GM12873 (cell line): ENCODE data around the gene NEURL3.

Source experiments
- TF ChIP-seq, protein P1 (sequence below): IDR thresholded peaks from 2 replicates; pipeline ENCODE4 v1.5.1; 2012; ENCODE audit warnings: low read depth, mild to moderate bottlenecking, moderate library complexity, low read length, control low read depth; ENCODE audit not compliant: insufficient read depth; ENCODE audit errors: missing control alignments

Gene NEURL3

DNA sequence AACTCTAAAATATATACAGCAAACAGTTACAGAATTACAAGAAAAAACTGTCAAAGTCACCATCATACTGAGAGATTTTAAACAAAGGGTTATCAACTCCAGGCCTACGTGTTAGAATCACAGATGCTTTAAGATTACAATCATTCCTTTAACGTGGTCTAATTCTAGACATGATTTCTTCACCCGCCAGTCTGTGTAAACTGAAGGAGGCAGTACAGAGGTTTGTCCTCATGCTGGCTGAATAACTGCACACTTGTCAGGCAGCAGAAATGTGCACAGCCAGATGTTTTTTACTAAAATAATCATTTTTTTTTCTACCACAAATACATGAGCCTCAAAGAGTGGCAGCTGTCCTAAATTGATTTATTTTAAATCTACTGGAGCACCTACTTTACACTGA is 15.5 kb upstream of the NEURL3 start:
- TF ChIP-seq, protein P1, sequence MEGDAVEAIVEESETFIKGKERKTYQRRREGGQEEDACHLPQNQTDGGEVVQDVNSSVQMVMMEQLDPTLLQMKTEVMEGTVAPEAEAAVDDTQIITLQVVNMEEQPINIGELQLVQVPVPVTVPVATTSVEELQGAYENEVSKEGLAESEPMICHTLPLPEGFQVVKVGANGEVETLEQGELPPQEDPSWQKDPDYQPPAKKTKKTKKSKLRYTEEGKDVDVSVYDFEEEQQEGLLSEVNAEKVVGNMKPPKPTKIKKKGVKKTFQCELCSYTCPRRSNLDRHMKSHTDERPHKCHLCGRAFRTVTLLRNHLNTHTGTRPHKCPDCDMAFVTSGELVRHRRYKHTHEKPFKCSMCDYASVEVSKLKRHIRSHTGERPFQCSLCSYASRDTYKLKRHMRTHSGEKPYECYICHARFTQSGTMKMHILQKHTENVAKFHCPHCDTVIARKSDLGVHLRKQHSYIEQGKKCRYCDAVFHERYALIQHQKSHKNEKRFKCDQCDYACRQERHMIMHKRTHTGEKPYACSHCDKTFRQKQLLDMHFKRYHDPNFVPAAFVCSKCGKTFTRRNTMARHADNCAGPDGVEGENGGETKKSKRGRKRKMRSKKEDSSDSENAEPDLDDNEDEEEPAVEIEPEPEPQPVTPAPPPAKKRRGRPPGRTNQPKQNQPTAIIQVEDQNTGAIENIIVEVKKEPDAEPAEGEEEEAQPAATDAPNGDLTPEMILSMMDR: no peak

DNA sequence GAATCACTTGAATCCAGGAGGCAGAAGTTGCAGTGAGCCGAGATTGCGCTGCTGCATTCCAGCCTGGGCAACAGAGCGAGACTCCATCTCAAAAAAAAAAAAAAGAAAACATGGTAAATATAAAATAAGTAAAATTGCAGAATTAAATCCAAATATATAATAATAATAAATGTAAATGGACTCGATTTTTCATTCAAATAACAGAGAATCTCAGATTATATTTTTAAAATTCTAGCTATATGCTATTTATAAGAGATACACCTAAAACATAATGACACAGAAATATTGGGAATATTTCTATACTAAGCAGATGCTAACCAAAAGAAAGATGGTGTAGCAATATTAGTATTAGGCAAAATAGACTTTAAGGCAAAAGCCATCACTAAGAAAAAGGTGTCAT is 15.1 kb upstream of the NEURL3 start:
- TF ChIP-seq, protein P1: no peak

DNA sequence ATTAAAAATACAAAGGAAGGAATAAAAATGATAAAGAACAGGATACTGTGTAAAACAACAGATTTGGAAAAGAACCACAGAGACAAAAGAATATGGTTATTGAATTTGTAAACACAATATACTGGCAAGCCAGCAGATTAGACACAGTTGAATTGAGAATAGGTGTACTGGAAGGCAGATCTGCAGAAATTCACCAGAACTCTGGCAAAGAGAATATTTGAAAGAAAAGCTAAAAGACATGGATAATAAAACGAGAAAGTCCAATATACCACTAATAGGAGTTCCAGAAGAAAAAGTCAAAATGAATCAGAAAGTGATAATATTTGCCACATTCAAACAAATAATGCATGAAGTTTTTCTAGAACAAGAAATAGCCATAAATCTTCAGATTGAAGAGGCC is 11.9 kb upstream of the NEURL3 start:
- TF ChIP-seq, protein P1: no peak

DNA sequence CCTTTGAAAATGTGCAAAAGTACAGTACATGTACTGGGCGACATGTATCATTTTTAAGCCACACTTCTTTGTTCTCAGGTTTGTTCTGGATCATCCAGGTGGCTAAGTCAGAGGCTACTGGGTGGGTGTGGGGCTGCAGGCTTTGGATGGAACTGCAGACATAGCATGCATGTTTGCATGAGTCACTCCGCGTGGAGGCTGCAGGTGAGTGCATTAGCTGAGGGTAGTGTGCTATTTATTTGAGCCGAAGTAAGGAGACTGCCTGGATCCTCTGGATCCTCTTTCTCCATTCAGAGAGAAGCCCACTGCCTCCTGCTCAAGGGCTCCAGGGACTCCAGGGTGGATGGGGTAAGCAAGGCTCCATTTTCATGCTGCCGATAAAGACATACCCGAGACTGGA is 9.4 kb upstream of the NEURL3 start:
- TF ChIP-seq, protein P1: no peak

DNA sequence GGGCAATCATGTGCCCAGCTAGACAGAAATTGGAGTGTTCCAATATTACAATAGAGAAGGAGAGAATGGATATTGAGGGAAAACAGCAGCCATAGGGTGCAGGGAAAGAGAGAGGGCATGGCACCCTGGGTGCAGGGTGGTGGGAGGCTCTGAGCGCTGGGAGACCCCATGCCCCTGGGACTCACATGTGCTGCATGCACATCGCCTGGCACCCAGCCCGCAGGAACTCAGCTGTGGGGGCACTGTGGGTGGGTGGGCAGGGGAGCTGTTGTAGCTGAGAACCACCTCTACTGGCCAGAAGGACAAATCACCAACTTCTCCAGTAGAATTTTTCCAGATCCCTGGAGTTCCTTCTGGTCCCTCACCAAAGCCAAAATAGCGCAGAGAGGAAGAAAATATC is 7.2 kb upstream of the NEURL3 start:
- TF ChIP-seq, protein P1: no peak

DNA sequence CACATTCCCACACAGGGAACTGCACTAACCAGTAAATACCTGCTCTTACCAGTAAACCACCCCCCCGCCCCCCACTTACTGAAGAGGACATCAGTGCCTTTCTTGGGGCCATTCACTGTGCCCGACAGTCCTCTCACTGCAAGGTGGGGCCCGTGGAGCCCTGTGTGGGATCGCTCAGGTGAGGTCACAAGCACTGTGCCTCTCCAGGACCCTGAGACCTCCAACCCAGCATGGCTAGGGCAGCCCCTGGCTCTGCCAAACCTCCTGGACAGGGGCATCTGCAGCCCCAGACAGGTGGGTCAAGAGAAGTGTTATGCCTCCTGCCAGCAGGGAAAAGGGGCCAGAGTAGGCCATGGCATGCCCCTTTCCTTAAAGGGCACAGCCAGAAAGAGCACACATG is 6.7 kb upstream of the NEURL3 start:
- TF ChIP-seq, protein P1: no peak

DNA sequence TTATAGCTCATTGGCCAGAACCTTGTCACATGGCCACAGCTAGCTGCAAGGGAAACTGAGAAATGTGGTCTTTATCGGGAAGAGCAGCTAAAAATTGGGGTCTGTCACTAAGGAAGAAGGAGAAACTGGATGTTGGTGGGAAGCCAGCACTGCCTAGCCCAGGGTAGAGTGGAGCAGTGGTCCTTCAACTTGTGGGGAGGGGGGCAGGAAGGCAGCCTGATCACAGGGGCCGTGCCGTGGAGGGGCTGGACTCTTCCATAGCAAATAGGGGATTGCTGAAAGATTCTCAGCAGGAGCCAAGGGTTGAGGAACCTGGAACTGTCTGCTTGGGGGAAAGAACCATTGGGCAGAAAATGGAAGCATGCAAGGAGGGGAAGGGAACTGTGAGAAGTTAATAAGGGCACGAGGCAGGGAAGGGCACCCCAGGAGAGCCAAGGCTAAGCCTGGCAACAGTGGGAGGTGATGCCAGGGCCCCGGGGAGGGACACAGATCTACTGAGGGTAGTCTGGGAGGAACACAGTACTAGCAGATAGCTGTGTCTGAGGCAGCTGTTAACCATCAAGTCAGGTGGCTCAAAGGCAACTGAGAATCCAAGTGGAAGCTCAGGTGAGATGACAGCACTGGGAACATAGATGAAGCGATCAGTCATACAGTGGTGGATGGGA is 5.9 kb upstream of the NEURL3 start:
- TF ChIP-seq, protein P1: no peak

DNA sequence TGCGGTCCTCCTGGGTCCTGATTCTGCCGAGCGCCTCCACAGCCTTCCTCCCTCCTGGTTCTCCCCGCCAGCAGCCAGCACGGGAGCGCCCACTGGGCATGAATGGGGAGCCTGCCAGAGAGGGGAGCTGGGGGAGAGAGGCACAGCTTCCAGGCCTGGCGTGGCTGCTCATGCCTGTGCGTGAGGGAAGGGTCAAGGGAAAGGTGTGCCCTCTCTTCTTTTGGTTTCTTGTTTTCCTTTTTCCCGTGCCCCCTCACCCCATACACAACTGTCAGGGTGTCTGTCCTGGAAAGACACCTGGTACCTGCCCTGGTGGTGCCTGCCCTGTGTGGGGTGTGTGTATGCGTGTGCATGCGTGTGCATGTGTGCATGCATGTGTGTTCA is 4.7 kb upstream of the NEURL3 start:
- TF ChIP-seq, protein P1: no peak
